Activated naive CD4-positive, alpha-beta T cell treated with anti-CD3 and anti-CD28 coated beads, Interleukin-2, amount 50 U/mL, for 24 hours (primary cell): ENCODE measurements around the gene RAPGEF5.

ENCODE experiments used
- H3K27ac Mint-ChIP-seq: one replicate; pipeline ENCODE4 v1.8.0; 2021; ENCODE audit warnings: mild to moderate bottlenecking, mixed read lengths
- H3K27me3 Mint-ChIP-seq: one replicate; pipeline ENCODE4 v1.8.0; 2021; ENCODE audit warnings: mixed read lengths
- H3K36me3 Mint-ChIP-seq: one replicate; pipeline ENCODE4 v1.8.0; 2021; ENCODE audit warnings: mixed read lengths
- H3K4me1 Mint-ChIP-seq: one replicate; pipeline ENCODE4 v1.8.0; 2021; ENCODE audit warnings: mixed read lengths
- H3K4me3 Mint-ChIP-seq: one replicate; pipeline ENCODE4 v1.8.0; 2021; ENCODE audit warnings: mild to moderate bottlenecking, mixed read lengths
- H3K9me3 Mint-ChIP-seq: one replicate; pipeline ENCODE4 v1.8.0; 2021; ENCODE audit warnings: mixed read lengths

RAPGEF5 gene

DNA sequence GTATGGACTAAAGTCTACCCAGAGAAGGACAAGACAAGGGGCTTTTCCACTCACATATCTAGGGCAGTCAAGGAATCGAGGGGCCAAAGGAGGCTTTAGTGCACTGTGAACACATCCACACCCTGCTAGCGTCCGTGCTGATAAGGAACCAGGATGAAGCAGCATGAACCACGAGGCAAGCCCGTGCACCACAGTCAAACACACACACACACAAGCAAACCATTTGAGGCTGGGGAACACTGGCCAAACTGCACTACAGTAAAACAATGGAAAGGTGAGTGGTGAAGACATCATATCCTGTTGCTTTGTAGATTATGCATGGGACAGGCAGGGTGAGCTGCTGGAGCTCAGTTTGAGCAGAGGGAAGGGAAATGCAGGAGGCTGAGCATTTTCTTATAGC lies 233.8 kb downstream of the RAPGEF5 start:
- no peak overlapping the region for H3K27ac Mint-ChIP-seq
- H3K4me1 Mint-ChIP-seq: peaks cover 8% of the 10 kb centered on the region
- H3K4me3 Mint-ChIP-seq: no peak overlapping the region
- H3K9me3 Mint-ChIP-seq: no peaks in the 10 kb centered on the region
- no peaks in the 10 kb centered on the region for H3K36me3 Mint-ChIP-seq
- no peaks in the 10 kb centered on the region for H3K27me3 Mint-ChIP-seq

GRCh38 chr7:22121702-22122474 lies 235.1 kb downstream of the RAPGEF5 start:
- Mint-ChIP-seq H3K27ac (no peak overlapping the region), H3K9me3 (no peaks in the 10 kb centered on the region), H3K36me3 (no peaks in the 10 kb centered on the region), H3K4me1 (peaks cover 8% of the 10 kb centered on the region), H3K27me3 (no peaks in the 10 kb centered on the region), H3K4me3 (no peak overlapping the region)

- Mint-ChIP-seq H3K4me1 (peaks cover 8% of the 10 kb centered on the region), H3K36me3 (no peaks in the 10 kb centered on the region), H3K4me3 (no peak overlapping the region), H3K27me3 (no peaks in the 10 kb centered on the region), H3K27ac (no peak overlapping the region), H3K9me3 (no peaks in the 10 kb centered on the region)
Measured at GRCh38 chr7:22120391-22121053, 236.4 kb downstream of the RAPGEF5 start.

GRCh38 chr7:22117222-22117621 lies 239.7 kb downstream of the RAPGEF5 start:
- Mint-ChIP-seq H3K4me1 (peaks cover 7% of the 10 kb centered on the region), H3K4me3 (no peak overlapping the region), H3K27me3 (no peaks in the 10 kb centered on the region), H3K27ac (no peak overlapping the region), H3K36me3 (no peaks in the 10 kb centered on the region), H3K9me3 (no peaks in the 10 kb centered on the region)

DNA sequence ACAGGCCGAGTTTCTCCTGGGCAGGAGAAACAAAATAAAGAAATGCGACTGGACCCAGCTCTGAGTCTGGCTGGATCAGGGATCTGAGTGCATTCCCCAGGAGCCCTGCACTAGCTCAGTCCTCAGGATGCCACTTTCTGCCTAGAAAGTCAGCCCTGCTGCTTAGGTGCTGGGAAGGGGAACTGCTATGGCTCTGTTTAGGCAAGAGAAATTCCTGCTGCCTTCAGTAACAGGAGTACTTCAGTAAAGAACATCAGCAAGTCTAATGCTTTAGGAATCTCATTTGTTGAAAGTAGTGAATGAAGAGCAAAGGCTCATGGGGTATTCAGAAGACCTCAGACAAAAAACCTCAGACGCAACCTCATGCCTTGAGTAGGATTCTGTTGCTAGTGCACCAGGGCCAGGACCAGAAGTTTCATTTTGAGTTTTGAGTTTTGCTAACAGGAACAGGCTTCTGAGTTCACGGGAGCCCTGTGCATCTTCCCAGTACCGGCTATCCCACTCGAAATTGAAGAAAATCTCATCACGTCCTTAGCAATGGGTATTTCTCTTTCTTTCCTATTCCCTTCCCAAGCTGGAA lies 240.4 kb downstream of the RAPGEF5 start:
- Mint-ChIP-seq H3K27me3 (no peaks in the 10 kb centered on the region), H3K4me1 (no peaks in the 10 kb centered on the region), H3K27ac (no peak overlapping the region), H3K36me3 (no peaks in the 10 kb centered on the region), H3K4me3 (no peak overlapping the region), H3K9me3 (no peaks in the 10 kb centered on the region)

GRCh38 chr7:22115689-22116088 lies 241.3 kb downstream of the RAPGEF5 start:
- Mint-ChIP-seq H3K4me1 (no peaks in the 10 kb centered on the region), H3K27ac (no peak overlapping the region)

DNA sequence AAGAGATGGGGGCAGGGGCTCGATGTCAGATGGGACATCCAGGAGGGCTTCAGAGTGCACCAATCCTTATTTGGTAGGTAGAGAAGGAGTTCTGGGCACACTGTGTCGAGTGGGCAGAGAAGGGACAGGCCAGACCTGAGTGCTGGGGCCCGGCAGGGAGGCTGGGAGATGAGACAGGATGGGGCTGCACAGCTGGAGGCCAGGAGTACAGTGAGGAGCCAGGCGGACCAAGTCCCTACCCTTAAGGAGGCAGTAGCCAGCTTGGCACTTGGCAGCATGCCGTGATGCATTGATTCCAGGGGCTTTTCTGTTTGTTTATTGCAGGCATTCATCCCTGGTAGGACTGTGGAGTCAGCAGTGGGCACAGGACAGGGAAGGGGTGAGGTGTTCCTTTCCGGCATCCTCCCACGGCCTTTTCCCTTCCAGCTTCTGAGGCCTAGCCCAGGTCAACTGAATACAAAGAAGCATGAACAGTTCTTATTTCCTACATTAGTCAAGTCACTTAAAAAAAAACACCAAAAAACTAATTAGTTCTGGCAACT lies 242.4 kb downstream of the RAPGEF5 start:
- no peak overlapping the region for H3K27ac Mint-ChIP-seq
- no peaks in the 10 kb centered on the region for H3K36me3 Mint-ChIP-seq
- H3K27me3 Mint-ChIP-seq: no peaks in the 10 kb centered on the region
- H3K4me3 Mint-ChIP-seq: no peak overlapping the region
- no peaks in the 10 kb centered on the region for H3K4me1 Mint-ChIP-seq
- H3K9me3 Mint-ChIP-seq: no peaks in the 10 kb centered on the region

More at GRCh38 chr7:22115689-22116088, 241.3 kb downstream of the RAPGEF5 start:
- no peak overlapping the region for H3K4me3 Mint-ChIP-seq
- H3K36me3 Mint-ChIP-seq: no peaks in the 10 kb centered on the region
- no peaks in the 10 kb centered on the region for H3K27me3 Mint-ChIP-seq
- H3K9me3 Mint-ChIP-seq: no peaks in the 10 kb centered on the region

- H3K9me3 Mint-ChIP-seq: no peaks in the 10 kb centered on the region
- no peaks in the 10 kb centered on the region for H3K4me1 Mint-ChIP-seq
- H3K36me3 Mint-ChIP-seq: no peaks in the 10 kb centered on the region
- H3K4me3 Mint-ChIP-seq: no peak overlapping the region
- H3K27ac Mint-ChIP-seq: no peak overlapping the region
- no peaks in the 10 kb centered on the region for H3K27me3 Mint-ChIP-seq
Measured at GRCh38 chr7:22113041-22113440, 243.9 kb downstream of the RAPGEF5 start.

GRCh38 chr7:22111661-22112060 lies 245.3 kb downstream of the RAPGEF5 start:
- Mint-ChIP-seq H3K4me3 (no peak overlapping the region), H3K4me1 (no peaks in the 10 kb centered on the region), H3K27ac (no peak overlapping the region), H3K9me3 (no peaks in the 10 kb centered on the region), H3K27me3 (no peaks in the 10 kb centered on the region), H3K36me3 (no peaks in the 10 kb centered on the region)

GRCh38 chr7:22110881-22111280 lies 246.1 kb downstream of the RAPGEF5 start:
- Mint-ChIP-seq H3K27me3 (no peaks in the 10 kb centered on the region), H3K9me3 (no peaks in the 10 kb centered on the region), H3K27ac (no peak overlapping the region)

GRCh38 chr7:22110227-22110839 lies 246.6 kb downstream of the RAPGEF5 start:
- Mint-ChIP-seq H3K9me3 (no peaks in the 10 kb centered on the region), H3K27ac (no peak overlapping the region), H3K27me3 (no peaks in the 10 kb centered on the region), H3K4me1 (no peaks in the 10 kb centered on the region), H3K4me3 (no peak overlapping the region), H3K36me3 (no peaks in the 10 kb centered on the region)

More at GRCh38 chr7:22110881-22111280, 246.1 kb downstream of the RAPGEF5 start:
- Mint-ChIP-seq H3K36me3 (no peaks in the 10 kb centered on the region), H3K4me1 (no peaks in the 10 kb centered on the region), H3K4me3 (no peak overlapping the region)

DNA sequence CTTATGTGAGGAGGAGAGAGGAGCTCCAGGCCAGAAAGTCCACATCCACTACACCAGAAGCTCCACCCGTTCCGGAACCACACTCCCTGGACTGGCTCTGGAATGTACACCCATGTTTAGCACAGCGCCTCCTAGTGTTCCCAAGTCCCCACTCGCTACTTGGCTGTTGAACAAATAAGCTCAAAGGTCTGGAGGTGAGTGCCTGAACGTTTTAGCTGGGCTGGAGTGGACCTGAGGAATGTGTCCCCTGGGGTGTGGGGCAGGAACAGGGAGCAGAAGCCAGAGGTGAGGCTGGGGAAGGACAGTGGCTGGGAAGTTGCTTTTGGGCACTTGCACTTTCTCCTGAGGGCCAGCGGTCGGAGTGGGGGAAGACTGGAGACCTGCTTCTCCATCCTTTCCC lies 247.2 kb downstream of the RAPGEF5 start:
- Mint-ChIP-seq H3K9me3 (no peaks in the 10 kb centered on the region), H3K4me3 (no peak overlapping the region), H3K4me1 (no peaks in the 10 kb centered on the region), H3K27me3 (no peaks in the 10 kb centered on the region), H3K27ac (no peak overlapping the region), H3K36me3 (no peaks in the 10 kb centered on the region)

GRCh38 chr7:22108151-22108845 lies 248.7 kb downstream of the RAPGEF5 start:
- Mint-ChIP-seq H3K36me3 (no peaks in the 10 kb centered on the region), H3K9me3 (no peaks in the 10 kb centered on the region), H3K4me3 (no peak overlapping the region), H3K27me3 (peaks cover 3% of the 10 kb centered on the region), H3K4me1 (peaks cover 4% of the 10 kb centered on the region), H3K27ac (no peak overlapping the region)

- Mint-ChIP-seq H3K4me1 (peaks cover 6% of the 10 kb centered on the region), H3K36me3 (no peaks in the 10 kb centered on the region), H3K27ac (no peak overlapping the region), H3K27me3 (peaks cover 5% of the 10 kb centered on the region), H3K9me3 (no peaks in the 10 kb centered on the region), H3K4me3 (no peak overlapping the region)
Measured at GRCh38 chr7:22105550-22105949, 251.4 kb downstream of the RAPGEF5 start.
